GM21717 (cell line): ENCODE measurements around the gene KCNG2.

Experiments
- ATAC-seq: cut with Tn5 transposase; IDR thresholded peaks from one replicate; pipeline ENCODE4 v1.9.1; 2021; ENCODE audit warnings: mild to moderate bottlenecking, moderate library complexity; ENCODE audit not compliant: unreplicated experiment

The KCNG2 gene

DNA sequence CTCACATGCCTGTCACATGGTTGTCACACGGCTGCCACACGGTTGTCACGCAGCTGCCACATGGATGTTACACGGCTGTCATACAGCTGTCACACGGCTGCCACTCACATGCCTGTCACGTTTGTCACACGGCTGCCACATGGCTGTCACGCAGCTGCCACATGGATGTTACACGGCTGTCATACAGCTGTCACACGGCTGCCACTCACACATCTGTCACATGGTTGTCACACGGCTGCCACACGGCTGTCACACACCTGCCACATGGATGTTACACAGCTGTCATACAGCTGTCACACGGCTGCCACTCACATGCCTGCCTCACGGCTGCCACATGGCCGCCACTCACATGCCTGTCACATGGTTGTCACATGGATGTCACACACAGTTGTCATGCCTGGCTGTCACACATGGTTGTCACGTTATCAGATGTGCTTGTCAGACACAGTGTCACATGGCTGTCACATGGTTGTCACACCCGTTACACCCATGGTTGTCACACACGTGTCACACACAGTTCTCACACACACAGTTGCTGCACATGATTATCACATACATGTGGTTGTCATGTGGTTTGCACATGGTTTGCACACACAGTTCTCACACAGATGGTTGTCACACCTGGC is 19.4 kb downstream of the KCNG2 start:
- ATAC-seq = no peak

DNA sequence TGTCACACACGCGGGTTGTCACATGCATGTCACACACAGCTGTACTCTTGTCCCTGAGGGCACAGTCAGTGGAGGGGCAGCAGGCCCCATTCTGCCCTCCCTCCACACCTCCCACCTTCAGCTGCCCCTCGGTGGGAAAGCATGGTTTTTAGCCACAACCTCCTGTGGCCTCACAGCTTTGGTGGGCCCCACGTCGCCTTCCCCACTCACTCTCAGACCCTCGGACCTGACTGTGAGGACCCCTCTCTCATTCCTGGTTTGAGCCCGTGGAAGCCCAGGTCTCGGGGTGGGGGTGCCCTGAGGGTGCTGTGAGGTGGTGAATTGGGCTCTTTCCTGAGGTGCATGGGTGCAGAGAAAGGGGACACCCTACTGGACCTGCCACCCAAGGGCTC is 19.9 kb downstream of the KCNG2 start:
- ATAC-seq = no peak

DNA sequence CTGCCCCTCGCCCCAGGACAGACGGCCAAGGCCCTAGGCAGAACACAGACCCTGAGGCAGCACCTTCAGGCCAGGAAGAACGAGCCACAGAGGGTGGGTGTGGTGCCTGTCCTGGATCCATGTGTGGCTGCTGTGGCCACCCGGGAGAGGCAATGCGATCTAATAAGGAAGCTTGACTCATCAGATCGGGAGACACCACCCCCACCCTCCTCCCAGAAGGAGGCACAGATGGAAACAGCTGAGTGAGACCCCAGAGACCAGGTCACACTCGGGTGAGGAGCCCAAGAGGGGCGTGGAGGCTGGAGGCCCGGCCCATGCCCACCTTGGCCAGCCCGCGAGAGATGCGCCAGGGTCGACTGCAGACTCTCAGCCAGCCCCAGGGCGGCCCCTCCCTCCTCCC is 20.3 kb downstream of the KCNG2 start:
- ATAC-seq = no peak

DNA sequence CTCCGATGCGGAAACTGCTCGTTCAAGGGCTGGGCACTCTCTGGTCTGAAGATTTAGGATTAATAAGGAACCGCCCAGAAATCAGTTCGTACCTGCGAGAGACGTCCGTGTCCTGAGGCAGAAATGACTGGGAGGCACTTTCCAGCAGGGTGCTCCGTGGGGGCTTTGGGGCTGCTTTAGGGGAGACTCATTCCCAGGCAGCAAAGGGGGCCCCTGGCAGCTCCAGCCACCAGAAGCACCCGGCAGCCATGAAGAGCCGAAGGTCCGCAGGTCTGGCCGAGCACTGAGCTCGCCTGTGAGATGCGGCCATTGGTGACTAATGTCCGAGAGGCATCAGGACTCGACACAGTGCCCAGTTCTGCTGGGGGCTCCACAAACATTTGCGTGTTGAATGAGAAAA is 20.9 kb downstream of the KCNG2 start:
- ATAC-seq = no peak

DNA sequence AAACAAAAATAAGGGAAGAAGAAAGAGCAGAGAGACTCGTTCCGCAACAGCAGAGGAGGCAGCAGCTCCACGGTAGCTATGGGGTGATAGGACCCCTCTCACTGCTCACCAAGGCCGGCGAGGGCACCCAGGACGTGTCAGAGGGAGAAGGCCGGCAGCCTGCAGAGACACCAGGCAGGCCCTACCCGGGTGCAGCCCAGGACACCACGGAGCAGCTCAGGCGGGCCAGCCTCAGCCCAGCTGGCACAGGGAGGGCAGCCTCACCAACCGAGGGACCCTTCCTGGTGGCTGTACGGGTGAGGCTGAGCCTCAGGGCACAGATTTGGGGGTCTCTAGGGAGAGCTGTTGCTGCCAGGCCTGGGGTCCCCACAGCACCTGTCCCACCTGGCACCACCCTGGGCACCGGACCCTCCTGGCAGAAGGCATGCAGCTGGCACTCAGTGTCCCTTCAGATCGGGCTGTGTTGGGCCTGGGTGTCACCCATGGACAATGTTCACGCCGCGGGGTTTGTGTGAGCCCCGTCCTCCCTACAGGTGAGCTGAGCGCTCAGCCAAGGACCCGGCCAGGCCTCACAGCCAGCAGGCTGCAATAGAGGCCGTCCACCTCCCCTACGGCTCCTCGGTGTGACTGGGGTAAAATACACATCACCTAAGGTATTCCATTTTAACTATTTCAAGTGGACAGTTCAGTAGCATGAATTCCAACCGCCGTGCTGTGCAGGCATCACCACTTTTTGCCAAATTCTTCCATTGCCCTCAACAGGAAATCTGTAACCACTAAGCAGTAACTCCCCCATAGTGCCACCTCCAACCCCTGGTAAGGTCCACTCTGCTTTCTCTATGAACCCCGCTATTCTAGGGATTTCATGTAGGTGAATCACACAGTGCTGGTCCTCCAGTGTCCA is 21.6 kb downstream of the KCNG2 start:
- ATAC-seq = no peak

DNA sequence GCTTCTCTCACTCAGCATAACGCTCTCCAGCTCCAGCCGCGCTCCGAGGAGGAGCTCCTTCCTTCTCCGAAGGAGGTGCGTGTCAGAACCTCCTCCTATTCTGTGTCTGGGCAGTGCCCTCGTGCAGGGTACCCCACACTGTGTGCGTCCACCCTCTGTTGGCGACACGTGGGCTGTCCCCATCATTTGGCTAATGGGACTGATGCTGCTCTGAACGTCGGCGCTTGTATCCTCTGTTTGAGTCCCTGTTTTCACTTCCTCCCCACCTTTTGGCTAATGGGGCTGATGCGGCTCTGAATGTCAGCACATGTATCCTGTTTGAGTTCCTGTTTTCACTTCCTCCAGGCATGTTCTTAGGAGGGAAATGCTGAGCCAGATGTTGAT is 22.2 kb downstream of the KCNG2 start:
- ATAC-seq = peak; percentile 84

DNA sequence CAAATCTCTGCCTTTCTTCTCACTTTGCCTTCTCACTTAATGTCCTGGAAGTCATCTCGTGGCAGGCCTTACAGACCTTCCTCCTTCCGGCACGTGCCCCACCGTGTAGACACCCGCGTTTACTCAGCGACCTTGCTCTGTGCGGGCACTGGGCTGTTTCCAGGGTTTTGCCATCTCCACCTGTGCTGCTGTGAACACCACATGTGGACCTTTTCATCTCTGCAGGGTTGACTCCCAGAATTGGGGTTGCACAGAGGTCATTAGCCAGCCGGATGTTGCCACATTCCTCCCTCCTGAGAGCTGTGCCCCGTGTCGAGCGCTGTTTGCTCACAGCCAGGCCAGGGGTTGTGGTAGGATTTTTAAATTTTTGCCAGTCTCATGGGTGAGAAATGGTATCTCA is 25.4 kb downstream of the KCNG2 start:
- no peak for ATAC-seq

DNA sequence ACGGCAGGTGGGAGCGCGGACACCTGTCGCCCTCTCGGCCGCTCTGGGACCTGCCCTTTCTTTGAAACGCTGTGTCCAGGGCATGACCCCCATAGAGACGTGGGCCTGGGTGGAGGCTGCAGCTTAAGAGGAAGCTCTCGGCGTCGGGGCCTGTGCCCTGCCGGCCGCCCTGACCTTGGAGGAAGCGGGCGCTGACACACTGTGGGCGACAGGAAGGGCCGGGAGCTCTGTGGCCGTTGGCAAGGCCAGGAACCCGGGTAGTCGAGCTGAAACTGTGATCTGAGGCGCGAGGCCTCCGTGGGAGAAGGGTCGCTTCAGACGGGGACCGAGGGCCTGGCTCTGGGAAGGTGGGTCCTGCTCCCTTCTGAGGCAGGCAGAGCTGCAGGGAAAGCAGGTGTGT is 28.2 kb downstream of the KCNG2 start:
- ATAC-seq = no peak

DNA sequence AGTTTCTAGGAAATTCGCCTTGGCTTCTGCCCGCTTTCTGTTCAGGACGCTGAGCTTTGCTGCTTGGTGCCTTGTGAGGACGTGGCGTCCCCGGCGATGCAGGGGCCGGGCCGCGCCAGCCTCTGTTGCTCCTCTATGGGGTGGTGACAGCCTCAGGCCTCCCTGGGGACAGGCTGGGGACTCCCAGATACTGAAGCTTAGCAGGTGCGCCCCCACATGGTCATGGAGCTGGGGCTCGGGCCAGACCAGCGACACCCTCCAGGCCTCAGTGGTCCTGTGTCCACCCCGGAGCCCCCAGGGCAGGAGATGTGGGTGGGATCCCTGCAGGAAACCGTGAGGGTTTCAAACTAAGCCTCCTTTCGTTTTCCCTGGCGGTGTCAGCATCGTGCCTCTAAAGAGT is 29.2 kb downstream of the KCNG2 start:
- no peak for ATAC-seq

DNA sequence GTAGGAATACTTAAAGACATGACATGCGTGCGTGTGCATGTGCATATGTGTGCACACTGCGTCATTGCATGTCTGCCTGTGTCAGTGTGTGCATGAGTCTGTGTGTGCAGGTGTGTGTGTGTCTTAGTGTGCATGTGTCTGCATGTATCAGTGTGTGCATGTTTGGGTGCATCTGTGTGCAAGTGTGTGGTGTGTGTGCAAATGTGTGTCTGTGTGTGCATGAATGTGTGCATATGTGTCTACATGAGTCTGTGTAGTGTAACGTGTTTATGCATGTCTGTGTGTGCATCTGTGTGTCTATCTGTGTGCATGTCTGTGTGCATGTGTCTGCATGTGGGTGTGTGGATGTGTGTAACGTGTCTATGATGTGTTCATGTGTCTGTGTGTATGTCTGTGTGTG is 30.5 kb downstream of the KCNG2 start:
- ATAC-seq = no peak

DNA sequence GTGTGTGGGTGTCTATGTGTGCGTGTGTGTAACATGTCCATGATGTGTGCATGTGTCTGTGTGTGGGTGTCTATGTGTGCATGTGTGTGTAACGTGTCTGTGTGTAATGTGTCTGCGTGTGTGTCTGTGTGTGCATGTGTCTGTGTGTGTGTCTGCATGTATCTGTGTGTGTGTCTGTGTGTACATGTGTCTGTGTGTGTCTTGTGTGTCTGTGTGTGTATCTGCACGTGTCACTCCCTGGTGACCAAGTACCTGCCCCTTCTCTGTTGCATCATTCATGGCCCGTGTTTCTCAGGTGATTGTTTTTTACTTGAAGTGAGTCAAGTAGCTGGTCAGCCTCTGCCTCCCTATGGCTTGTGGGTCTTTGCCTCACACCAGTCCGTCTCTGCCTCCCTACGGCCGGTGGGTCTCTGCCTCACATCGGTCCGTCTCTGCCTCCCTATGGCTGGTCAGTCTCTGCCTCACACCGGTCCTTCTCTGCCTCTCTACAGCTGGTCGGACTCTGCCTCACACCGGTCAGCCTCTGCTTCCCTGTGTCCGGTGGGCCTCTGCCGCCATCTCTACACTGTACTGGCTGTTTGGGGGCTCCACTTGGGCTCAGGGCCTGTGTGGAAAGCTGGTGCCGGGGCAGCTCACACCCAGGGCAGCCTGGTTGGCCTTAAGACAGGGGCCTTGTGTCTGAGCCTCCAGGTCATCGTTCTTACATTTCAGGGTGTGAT is 31.6 kb downstream of the KCNG2 start:
- ATAC-seq = no peak

DNA sequence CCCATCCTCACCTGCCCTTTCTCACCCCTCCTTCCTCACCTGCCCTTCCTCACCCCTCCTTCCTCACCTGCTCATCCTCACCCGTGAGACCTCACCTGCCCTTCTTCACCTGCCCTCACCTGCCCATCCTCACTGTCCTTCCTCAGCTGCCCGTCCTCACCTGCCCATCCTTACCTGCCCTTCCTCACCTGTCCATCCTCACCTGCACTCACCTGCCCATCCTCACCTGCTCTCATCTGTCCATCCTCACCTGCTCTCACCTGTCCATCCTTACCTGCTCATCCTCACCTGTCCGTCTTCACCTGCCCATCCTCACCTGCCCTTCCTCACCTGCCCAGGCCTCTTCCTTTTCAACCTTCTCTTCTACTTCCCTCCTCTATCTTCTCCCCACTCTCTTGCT is 34.4 kb downstream of the KCNG2 start:
- no peak for ATAC-seq

DNA sequence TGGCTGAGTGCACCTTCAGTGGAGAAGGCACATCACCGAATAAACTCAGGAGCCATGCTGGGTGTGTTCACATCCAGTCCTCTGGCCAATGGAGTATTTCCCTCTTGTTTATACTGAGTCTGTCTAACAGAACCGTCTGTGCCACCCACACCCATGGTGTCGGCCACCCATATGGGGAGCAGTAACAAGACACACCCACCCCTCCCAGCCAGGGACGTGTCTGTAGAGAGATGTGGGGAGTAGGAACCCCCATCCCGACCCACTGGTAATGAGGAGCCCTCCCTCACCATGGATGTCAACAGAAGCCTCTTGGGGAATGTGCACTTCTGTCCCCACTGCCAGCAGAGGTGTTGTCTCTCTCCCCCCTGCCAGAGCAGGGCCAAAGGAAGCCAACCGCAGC is 37.1 kb downstream of the KCNG2 start:
- no peak for ATAC-seq

DNA sequence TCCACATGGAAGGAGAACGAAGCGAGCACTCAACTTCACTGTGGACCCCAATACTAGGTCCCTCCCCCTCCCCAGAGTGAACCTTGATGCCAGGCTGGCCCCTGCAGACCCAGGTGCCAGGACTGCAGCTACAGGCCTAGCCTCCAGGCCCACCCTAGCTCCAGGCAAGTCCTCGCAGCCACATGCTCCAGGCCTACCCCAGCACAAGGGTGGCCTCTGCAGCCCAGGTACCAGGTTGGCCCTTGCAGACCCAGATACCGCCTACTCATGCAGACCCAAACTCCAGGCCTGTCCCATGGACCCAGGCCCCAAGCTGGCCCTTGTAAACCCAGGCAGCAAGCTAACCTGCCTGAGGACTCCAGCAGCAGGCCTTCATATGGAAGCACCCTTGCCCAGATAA is 44.2 kb downstream of the KCNG2 start:
- ATAC-seq = no peak

DNA sequence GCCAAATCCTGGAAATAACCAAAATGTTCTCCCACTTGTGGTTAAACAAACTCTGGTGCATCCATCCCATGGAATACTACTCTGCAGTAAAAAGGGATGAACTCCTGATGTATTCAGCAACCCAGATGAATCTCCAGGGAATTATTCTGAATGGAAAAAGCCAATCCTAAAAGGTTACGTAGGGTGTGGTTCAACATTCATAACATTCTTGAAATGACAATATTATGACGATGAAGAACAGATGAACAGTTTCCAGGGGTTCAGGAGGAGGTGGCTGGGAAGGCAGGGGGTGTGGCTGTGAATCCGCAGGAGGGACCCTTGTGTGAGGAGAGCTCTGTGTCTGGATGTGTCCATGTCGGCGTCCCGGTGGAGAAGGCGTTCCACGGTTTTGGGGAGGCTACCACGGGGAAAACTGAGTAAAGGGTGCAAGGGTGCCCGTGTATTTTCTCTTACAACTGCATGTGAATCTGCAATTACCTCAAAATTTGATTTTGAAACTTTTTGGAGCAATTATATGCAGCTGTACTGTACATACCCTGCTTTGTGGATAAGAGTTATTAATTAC is 47.3 kb downstream of the KCNG2 start:
- no peak for ATAC-seq

DNA sequence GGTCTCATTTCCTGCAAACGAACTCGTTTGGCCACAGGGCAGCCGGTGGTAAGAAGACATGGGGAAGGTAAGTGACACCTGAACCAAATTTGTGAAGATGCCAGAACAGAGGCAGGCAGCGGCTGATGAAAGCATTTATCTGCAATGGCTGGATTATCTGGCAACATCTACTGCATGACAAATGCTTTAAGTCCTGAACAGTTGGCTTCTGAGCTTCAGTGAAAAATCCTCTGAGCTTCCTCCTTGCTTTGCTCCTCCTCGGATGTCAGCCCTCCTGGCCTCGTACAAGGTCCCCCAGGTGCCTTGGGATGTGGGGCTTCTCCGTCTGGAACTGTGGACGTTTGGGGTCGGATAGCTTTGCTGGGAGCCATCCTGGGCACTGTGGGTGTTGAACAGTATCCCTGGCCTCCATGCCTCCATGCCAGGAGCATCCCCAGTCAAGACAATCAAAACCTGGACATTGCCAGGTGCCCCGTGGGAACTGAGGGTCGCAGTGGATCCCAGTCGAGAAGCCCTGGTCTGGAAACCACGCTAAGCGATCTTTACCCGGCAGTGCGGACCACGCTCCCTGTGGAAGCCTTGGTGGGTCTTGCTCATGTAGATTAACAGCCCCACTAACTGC is 49.3 kb downstream of the KCNG2 start:
- ATAC-seq = no peak

DNA sequence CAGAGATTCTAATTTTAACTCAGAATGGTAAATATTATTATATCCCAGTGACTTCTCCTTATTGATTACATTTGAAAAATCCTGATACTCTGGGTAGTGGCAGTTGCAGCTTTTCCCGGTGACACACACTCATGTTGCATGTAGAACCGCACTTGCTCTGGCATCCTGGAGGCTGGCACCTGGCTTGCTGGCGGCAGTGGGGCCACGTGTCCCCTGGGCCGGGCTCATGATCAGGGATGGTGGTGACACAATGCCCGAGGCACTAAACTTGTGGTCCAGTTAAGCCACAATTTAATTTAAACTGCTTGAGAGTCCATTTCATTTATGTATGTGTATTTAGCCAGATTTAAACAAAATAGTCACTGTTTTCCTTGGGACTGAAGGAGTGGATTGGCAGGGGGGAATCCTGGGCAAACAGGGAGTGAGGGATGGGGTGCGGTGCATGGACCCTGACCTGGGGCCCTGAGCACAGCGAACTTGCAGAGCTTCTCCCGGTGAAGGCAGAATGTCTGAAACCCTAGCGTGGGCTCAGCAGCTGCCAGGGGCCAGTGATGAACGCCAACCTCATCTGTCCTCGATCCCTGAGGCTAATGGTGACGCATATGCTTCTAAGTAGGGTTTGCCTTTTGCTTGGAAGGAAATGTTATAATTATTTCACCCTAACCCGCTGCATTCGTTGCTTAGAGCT is 50.0 kb downstream of the KCNG2 start:
- no peak for ATAC-seq

DNA sequence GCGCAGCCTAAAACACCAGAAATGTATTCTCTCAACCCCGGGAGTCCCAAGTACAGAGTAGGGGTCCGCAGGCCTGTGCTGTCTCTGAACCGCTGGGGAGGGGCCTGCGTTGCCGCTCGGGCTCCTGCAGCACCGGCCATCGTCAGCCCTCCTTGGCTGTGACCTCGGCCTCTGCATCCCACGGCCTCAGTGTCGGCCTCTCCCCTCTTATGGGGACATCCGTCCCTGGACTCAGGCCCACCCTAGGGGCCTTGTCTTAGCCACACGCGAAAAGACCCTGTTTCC is 50.5 kb downstream of the KCNG2 start:
- ATAC-seq = no peak

DNA sequence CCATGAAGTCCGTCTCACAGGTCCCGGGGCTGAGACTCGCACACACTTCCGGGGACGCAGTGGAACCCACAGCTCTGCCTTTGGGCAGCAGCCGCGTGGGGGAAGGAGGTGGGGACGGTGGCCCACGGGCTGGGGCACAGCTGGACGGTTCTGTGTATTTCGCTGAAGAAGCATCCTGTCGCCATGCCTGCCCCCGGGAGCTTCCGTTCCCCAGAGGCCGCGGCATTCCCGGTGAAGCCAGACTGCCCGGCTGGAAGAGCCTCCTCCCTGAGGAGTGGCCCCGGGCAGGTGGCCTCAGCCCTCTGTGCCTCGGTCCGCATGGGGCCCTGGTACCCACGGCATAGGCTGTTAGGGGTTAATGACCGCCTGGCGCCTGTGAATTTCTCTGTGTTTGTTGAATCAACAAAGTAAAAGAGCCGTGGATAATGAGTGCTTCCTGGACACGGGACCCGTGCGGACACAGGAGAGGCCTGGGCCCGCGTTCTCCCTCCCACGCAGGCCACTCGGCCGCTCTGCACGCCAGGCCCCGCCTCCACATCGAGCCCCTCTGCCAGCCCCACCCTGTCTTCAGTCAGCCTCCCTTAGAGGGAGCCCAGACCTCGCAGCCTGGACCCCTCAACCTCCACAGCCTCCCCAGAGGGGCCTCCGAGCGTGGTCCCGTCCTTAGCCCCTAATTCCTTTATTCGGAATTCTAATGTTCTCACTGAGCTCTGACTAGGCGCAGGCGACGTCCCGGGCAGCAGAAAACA is 51.0 kb downstream of the KCNG2 start:
- ATAC-seq = no peak
